Smooth muscle cell (in vitro differentiated cells): ENCODE results near the gene APCDD1. TPM values are rescaled to one million over a fixed set of nuclear protein-coding genes. Genes with fewer than 3 reads are reported as not detected.
A peak's percentile ranks its signal among the peaks of the same experiment; 100 is the strongest.

Experiments
- DNase-seq: peaks from one replicate; lab custom pipeline; 2025; ENCODE audit not compliant: unreplicated experiment; lab: John Stamatoyannopoulos, UW
- H2AFZ ChIP-seq: fragments of 200-600 bp; sonication (generic); 2 replicates; pipeline ENCODE4 v1.6.0; 2016; ENCODE audit warnings: antibody characterized with exemption, low read depth, mild to moderate bottlenecking
- H3F3A ChIP-seq: fragments of 200-600 bp; sonication (generic); 2 replicates; pipeline ENCODE4 v1.6.0; 2017; ENCODE audit warnings: antibody characterized with exemption, low read depth
- H3K27ac ChIP-seq: fragments of 200-600 bp; sonication (generic); 2 replicates; pipeline ENCODE4 v1.5.1; 2016; ENCODE audit warnings: low read depth, mild to moderate bottlenecking
- H3K27me3 ChIP-seq: fragments of 200-600 bp; sonication (generic); 2 replicates; pipeline ENCODE4 v1.6.1; 2016; ENCODE audit warnings: low read depth, mild to moderate bottlenecking
- H3K36me3 ChIP-seq: fragments of 200-600 bp; sonication (generic); 2 replicates; pipeline ENCODE4 v1.5.1; 2016; ENCODE audit warnings: low read depth
- H3K4me1 ChIP-seq: fragments of 200-600 bp; sonication (generic); 2 replicates; pipeline ENCODE4 v1.5.1; 2016; ENCODE audit warnings: low read depth
- H3K4me2 ChIP-seq: fragments of 200-600 bp; sonication (generic); 2 replicates; pipeline ENCODE4 v1.6.0; 2016; ENCODE audit warnings: mild to moderate bottlenecking
- H3K4me3 ChIP-seq: fragments of 200-600 bp; sonication (generic); 2 replicates; pipeline ENCODE4 v1.5.1; 2016; ENCODE audit warnings: mild to moderate bottlenecking
- H3K79me2 ChIP-seq: fragments of 200-600 bp; sonication (generic); 2 replicates; pipeline ENCODE4 v1.6.0; 2016; ENCODE audit warnings: low read depth, mild to moderate bottlenecking
- H3K9ac ChIP-seq: fragments of 200-600 bp; sonication (generic); 2 replicates; pipeline ENCODE4 v1.6.0; 2016; ENCODE audit warnings: low read depth
- H3K9me3 ChIP-seq: fragments of 200-600 bp; sonication (generic); replicated peaks from 2 replicates; pipeline ENCODE4 v1.5.1; 2016; ENCODE audit warnings: low read depth
- H4K20me1 ChIP-seq: fragments of 200-600 bp; sonication (generic); 2 replicates; pipeline ENCODE4 v1.6.0; 2016; ENCODE audit warnings: low read depth
- WGBS: methylation state at CpG from one replicate; pipeline ENCODE4 v1.1.7; 2016; ENCODE audit warnings: low lambda C conversion rate; 5-methylcytosine and 5-hydroxymethylcytosine counted together
- polyA plus RNA-seq: library from polyadenylated mRNA; unstranded; fragments of >200 nt; fragmentation: Nextera tagmentation; extraction: Ambion mirVana; gene quantifications from 2 replicates; pipeline ENCODE4 v1.2.1, GENCODE V29; 2016
- total RNA-seq: library from RNA; depleted of rRNA; stranded (reverse); fragments of >200 nt; gene quantifications from 2 replicates; pipeline ENCODE4 v1.2.3, GENCODE V29; 2014
- TF ChIP-seq, protein P1 (sequence below): fragments of 200-600 bp; sonication (generic); IDR thresholded peaks from 2 replicates; pipeline ENCODE4 v1.5.1; 2017; ENCODE audit warnings: borderline replicate concordance, mild to moderate bottlenecking, antibody characterized with exemption; ENCODE audit not compliant: insufficient read depth, poor library complexity, severe bottlenecking

APCDD1 gene
- total and polyA plus RNA-seq, 2 experiments from 2014 or later, result 17.3 to 23.1 TPM

DNA sequence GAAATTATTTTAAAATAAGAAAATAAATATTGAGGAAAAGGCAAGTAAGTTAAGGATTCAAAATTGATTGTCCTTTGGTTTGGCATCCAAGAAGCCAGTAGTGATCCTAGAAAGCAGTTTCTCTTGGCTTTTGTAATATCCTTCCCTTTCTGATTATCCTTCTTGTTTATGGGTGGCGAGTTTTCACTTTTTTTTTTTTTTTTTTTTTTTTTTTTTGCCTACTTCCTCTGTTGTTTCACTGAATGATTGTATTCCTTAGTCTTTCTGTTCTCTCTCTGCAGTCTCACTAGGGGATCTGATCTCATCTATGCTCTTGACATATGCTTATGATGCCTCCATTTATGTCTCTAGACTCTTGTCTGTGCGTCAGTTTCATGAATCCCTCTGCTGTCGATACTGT is 75.6 kb downstream of the APCDD1 start:
- H3K36me3 ChIP-seq, result no peaks in the 10 kb centered on the region
- H3K4me2 ChIP-seq, result no peak overlapping the region
- no peaks in the 10 kb centered on the region for H3K27me3 ChIP-seq
- no peak overlapping the region for H3K4me3 ChIP-seq
- TF ChIP-seq, protein P1, sequence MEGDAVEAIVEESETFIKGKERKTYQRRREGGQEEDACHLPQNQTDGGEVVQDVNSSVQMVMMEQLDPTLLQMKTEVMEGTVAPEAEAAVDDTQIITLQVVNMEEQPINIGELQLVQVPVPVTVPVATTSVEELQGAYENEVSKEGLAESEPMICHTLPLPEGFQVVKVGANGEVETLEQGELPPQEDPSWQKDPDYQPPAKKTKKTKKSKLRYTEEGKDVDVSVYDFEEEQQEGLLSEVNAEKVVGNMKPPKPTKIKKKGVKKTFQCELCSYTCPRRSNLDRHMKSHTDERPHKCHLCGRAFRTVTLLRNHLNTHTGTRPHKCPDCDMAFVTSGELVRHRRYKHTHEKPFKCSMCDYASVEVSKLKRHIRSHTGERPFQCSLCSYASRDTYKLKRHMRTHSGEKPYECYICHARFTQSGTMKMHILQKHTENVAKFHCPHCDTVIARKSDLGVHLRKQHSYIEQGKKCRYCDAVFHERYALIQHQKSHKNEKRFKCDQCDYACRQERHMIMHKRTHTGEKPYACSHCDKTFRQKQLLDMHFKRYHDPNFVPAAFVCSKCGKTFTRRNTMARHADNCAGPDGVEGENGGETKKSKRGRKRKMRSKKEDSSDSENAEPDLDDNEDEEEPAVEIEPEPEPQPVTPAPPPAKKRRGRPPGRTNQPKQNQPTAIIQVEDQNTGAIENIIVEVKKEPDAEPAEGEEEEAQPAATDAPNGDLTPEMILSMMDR, result no peak
- 91% methylated on average over 3 of the region's 3 CpGs for WGBS
- DNase-seq, result no peak
- H3K79me2 ChIP-seq, result peaks cover 90% of the 10 kb centered on the region
- no peak overlapping the region for H2AFZ ChIP-seq
- H3K9me3 ChIP-seq, result no peaks in the 10 kb centered on the region
- no peaks in the 10 kb centered on the region for H3K4me1 ChIP-seq
- no peak overlapping the region for H3K9ac ChIP-seq
- peaks cover 86% of the 10 kb centered on the region for H4K20me1 ChIP-seq
- H3F3A ChIP-seq, result peaks cover 7% of the 10 kb centered on the region
- H3K27ac ChIP-seq, result peak overlapping the region; percentile 29

DNA sequence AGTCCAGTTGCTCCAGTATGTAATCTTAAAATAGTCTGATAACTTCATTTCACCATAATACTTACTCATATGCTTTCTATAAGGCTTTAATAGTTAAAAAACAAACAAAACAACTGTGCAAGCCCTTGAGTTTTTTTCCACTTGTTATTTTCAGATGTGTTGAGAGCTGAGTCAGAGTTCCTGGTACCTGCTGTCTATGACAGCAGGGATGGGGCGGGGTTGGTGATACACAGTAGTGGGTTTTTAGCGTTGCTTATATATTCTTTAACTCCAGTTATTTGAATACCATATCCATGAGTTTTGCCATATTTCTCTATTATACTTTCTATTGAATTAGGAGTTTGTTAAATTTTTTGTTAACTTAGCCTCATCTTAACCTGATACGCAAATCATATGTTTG is 76.4 kb downstream of the APCDD1 start:
- H3K79me2 ChIP-seq, result peaks cover 91% of the 10 kb centered on the region
- peak overlapping the region; percentile 29 for H3K27ac ChIP-seq
- no peak overlapping the region for H2AFZ ChIP-seq
- no peaks in the 10 kb centered on the region for H3K4me1 ChIP-seq
- no peaks in the 10 kb centered on the region for H3K9me3 ChIP-seq
- H3K4me2 ChIP-seq, result peak overlapping the region; percentile 44
- peaks cover 7% of the 10 kb centered on the region for H3F3A ChIP-seq
- TF ChIP-seq, protein P1, result no peak
- 70% methylated on average over 3 of the region's 3 CpGs for WGBS
- peaks cover 86% of the 10 kb centered on the region for H4K20me1 ChIP-seq
- H3K36me3 ChIP-seq, result no peaks in the 10 kb centered on the region
- H3K4me3 ChIP-seq, result no peak overlapping the region
- no peak overlapping the region for H3K9ac ChIP-seq
- no peak for DNase-seq
- H3K27me3 ChIP-seq, result no peaks in the 10 kb centered on the region

DNA sequence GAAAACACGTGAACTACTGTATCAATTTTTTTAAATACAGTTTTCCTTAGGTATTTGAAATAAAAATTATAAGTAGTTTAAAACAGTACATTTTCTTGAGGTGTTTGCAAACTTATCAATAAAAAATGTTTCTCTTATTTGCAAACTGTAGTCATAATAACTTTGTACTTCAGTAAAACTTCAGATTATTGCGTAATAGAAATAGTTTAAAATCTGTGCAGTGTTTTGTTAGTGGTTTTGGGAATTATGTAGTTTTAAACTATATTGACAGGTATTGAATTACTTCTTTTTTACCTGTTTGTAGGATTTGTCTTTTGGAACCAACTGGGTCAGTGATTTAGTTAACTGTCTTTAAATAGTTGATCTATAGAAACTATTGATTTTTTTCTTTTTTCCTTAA is 78.7 kb downstream of the APCDD1 start:
- Histone ChIP-seq H4K20me1 (peaks cover 83% of the 10 kb centered on the region), H3K9me3 (no peaks in the 10 kb centered on the region), H3K27me3 (no peaks in the 10 kb centered on the region), H3K79me2 (peaks cover 80% of the 10 kb centered on the region), H3K36me3 (no peaks in the 10 kb centered on the region), H2AFZ (no peak overlapping the region), H3K4me1 (no peaks in the 10 kb centered on the region), H3K27ac (no peak overlapping the region), H3F3A (peaks cover 7% of the 10 kb centered on the region), H3K4me3 (no peak overlapping the region), H3K9ac (no peak overlapping the region), H3K4me2 (no peak overlapping the region)
- WGBS, result 97% methylated on average over 2 of the region's 2 CpGs
- TF ChIP-seq, protein P1, result no peak
- DNase-seq, result no peak

DNA sequence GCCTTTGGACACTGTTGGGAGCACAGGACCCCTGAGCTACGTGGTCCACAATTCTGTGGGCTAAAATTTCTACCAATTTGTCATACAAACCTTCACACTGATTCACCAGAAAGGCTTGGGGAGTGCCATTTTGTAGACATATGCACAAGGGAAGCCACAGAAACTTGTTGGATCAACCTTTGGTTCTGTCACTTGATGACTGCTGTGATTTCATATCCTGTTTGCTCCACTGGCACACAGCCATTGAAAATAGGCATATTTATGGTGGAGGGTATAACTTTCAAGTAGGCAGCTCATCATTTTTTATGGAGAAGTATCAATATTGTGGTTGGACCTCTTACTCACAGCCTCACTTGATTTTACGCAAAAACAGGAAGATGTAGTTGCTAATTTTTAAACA is 81.8 kb downstream of the APCDD1 start:
- H3F3A ChIP-seq, result no peaks in the 10 kb centered on the region
- H3K27me3 ChIP-seq, result no peaks in the 10 kb centered on the region
- no peak overlapping the region for H3K4me3 ChIP-seq
- H3K4me2 ChIP-seq, result no peak overlapping the region
- 97% methylated on average over 2 of the region's 2 CpGs for WGBS
- H3K9ac ChIP-seq, result no peak overlapping the region
- H2AFZ ChIP-seq, result no peak overlapping the region
- peaks cover 21% of the 10 kb centered on the region for H3K36me3 ChIP-seq
- TF ChIP-seq, protein P1, result no peak
- no peak overlapping the region for H3K27ac ChIP-seq
- no peak for DNase-seq
- H3K4me1 ChIP-seq, result no peaks in the 10 kb centered on the region
- H3K9me3 ChIP-seq, result no peaks in the 10 kb centered on the region
- H3K79me2 ChIP-seq, result peaks cover 55% of the 10 kb centered on the region
- H4K20me1 ChIP-seq, result peaks cover 72% of the 10 kb centered on the region
